MG63 (cell line): ENCODE data around the gene ACTL7B. TPM values are rescaled to one million over a fixed set of nuclear protein-coding genes. Genes with fewer than 3 reads are reported as not detected.
"Not testable (repeated sequence)": the region's sequence is repeated elsewhere in the genome, so short reads cannot be mapped to it uniquely, and the experiment has no call there.

Source experiments
- DNase-seq: peaks from one replicate; pipeline ENCODE4 v3.0.0-alpha.2; 2020
- H3K27me3 ChIP-seq: fragments of 250-450 bp; sonication (Bioruptor Pico); 2 replicates; pipeline ENCODE4 v1.5.1; 2020; ENCODE audit warnings: mild to moderate bottlenecking, moderate library complexity
- H3K36me3 ChIP-seq: fragments of 250-450 bp; sonication (Bioruptor Pico); 2 replicates; pipeline ENCODE4 v1.5.1; 2020; ENCODE audit warnings: mild to moderate bottlenecking, moderate library complexity
- H3K4me3 ChIP-seq: fragments of 250-450 bp; sonication (Bioruptor Pico); 2 replicates; pipeline ENCODE4 v1.5.1; 2020; ENCODE audit warnings: mild to moderate bottlenecking, moderate library complexity
- H3K9me3 ChIP-seq: fragments of 250-450 bp; sonication (Bioruptor Pico); 2 replicates; pipeline ENCODE4 v1.5.1; 2020; ENCODE audit warnings: mild to moderate bottlenecking, moderate library complexity
- total RNA-seq: library from RNA; depleted of rRNA; stranded (reverse); fragments of >200 nt; shearing (Covaris generic); gene quantifications from 2 replicates; pipeline ENCODE4 v1.2.3, GENCODE V29; 2014; ENCODE audit warnings: low replicate concordance

ACTL7B gene
- total RNA-seq, 1 experiment from 2014 or later, result not detected

DNA sequence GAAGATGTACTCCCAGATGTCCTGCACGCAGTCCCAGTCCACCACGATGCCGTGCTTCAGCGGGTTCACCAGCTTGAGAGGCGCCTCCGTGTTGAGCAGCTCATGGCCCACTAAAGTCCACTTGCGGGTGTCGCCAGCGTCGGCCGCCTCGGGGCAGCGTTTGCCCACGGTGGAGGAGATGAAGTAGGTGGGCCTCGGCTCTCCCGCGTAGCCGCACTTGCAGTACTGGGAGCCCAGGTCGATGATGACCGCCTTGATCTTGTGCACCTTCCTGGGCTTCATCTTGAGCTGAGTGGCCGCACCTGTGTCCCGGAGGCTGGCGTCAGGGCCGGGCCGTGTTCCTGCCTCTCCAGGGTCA, 278 bp downstream of the ACTL7B start:
- Histone ChIP-seq H3K4me3 (no peak overlapping the region), H3K9me3 (no peaks in the 10 kb centered on the region), H3K27me3 (no peaks in the 10 kb centered on the region), H3K36me3 (no peaks in the 10 kb centered on the region)
- no peak for DNase-seq

DNA sequence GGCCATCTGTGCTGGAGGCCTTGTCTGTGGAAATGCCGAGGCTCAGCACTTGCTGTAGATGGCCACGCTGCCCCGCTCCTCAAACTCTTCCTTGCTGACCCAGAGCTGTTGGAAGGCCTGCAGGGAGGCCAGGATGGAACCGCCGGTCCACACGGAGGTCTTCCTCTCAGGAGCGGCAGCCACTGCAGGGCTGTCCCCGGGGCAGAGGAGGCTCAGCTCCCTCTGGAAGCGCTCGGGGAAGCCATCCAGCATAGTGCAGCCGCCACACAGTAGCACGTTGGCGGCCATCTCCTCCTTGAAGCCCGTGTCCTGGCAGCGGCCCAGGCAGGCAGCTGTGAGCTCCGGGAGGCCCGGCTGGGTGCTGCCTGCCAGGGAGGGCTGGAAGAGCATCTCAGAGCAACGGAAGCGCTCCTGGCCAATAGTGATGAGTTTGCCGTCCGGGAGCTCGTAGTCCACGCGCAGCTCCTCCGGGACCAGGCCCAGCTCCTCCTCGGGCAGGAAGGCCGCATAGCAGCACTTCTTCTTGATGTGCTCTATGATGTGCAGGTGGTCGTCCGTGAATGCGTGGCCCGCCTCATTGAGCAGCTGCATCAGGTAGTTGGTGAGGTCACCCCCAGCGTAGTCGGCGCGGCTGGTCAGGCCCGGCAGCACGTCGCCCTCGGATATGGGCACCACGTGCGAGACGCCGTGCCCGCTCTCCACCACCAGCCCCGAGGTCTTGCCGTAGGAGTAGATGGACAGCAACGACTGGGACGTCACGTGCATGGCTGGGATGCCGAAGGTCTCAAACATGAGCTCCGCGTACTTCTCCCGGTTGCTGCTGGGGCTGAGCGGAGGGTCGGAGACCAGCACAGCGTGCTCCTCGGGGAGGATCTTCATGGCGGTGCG, 901 bp downstream of the ACTL7B start:
- no peaks in the 10 kb centered on the region for H3K36me3 ChIP-seq
- H3K27me3 ChIP-seq, result no peaks in the 10 kb centered on the region
- no peak overlapping the region for H3K4me3 ChIP-seq
- no peaks in the 10 kb centered on the region for H3K9me3 ChIP-seq
- no peak for DNase-seq

DNA sequence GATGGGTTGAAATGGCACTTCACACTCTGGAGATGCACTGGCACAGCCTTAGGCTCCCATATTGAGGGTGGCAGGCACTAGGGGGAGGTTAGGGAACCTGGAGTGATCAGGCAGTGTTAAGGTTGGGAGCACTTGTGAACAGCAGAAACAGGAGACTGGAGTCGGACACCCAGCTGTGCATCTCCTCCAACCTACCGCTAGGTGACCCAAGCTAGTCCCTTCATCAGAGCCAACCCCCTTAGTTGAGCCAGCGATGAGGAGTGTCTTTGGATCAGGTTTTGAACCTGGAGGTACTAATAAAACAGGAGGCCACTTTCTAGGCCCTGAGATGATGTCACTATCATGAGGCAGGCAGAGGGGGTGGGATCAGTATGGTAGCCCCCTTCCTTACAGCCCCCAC, 1.7 kb downstream of the ACTL7B start:
- no peak overlapping the region for H3K4me3 ChIP-seq
- no peaks in the 10 kb centered on the region for H3K36me3 ChIP-seq
- no peak for DNase-seq
- H3K27me3 ChIP-seq, result no peaks in the 10 kb centered on the region
- no peaks in the 10 kb centered on the region for H3K9me3 ChIP-seq

DNA sequence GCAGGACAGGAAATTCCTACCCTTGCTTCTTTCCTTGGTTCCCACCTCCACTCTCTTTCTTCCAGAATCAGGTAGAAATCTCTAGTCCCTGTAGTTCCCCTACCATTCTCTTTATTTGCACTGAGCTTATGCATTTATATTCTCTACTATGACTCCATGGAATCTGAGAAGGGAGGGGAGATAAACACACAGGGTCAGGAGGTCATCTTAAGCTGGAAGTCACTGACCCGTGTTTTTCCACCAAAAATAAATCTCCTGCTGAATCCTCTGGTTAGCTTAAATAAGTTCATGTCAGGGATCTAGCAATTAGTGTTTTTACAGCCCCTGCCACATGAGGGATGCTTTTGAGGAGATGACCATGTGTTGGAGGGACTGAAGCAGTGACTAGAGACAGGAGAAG, 3.7 kb downstream of the ACTL7B start:
- no peak for DNase-seq

DNA sequence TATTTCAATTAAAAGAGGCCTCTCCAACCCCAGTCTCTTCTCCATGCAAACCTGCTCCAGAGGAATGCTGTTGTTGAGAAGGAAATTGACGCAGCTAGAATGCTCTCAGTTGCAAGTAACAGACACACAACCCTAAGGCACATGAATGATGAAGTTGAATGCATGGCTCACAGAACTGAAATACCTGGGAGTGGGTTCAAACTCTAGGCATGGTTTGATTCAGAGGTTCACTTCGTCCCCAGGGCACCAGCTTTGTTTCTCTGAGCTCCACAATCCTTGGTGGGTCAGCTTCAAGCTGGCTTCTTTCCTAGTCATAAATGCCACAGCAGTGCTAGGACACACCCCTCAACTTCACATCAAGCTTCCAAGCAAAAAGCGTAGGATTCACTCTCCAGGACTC, 4.6 kb downstream of the ACTL7B start:
- no peaks in the 10 kb centered on the region for H3K27me3 ChIP-seq
- no peak for DNase-seq
- no peak overlapping the region for H3K4me3 ChIP-seq
- H3K36me3 ChIP-seq, result no peaks in the 10 kb centered on the region
- no peaks in the 10 kb centered on the region for H3K9me3 ChIP-seq

More for the DNA sequence above, 3.7 kb downstream of the ACTL7B start:
- H3K27me3 ChIP-seq, result no peaks in the 10 kb centered on the region
- H3K9me3 ChIP-seq, result no peaks in the 10 kb centered on the region
- H3K36me3 ChIP-seq, result no peaks in the 10 kb centered on the region
- H3K4me3 ChIP-seq, result no peak overlapping the region

DNA sequence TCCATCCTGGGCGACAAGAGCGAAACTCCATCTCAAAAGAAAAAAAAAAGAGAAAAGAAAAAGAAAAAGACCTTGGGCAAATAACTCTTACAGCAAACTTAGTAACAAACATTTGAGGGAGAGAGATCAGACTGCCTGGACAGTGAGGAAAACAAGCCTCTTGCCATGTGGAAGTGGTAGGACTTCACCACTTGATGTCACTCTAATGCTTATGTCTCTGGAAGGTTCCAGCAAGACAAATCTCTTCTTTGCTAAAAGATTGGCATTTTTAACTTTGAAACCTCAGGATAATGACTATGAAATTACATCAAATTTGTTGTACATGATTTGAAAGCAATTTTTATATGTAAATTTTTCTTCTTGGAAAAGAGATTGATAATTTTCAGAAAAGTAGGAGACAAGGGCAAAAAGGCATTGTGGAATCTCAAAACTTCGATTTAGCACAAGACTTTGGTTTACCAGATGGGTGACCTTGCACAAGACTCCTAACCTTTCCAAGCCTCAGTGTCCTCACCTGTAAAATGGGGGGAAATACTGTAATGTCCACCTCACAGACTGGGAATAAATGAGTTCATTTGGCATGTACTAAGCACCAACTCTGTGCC, 5.4 kb downstream of the ACTL7B start:
- no peaks in the 10 kb centered on the region for H3K36me3 ChIP-seq

DNA sequence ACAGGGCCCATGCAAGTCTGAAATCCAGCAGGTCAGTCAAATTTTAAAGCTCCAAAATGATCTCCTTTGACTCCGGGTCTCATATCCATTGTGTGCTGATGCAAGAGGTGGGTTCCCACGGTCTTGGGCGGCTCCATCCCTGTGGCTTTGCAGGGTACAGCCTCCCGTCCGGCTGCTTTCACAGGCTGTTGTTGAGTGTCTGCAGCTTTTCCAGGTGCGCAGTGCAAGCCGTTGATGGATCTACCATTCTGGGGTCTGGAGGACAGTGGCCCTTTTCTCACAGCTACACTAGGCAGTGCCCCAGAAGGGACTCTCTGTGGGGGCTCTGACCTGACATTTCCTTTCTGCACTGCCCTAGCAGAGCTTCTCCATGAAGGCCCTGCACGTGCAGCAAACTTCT, 7.5 kb downstream of the ACTL7B start:
- H3K9me3 ChIP-seq, H3K4me3 ChIP-seq, H3K27me3 ChIP-seq, H3K36me3 ChIP-seq, DNase-seq: not testable (repeated sequence)

More for the DNA sequence above, 5.4 kb downstream of the ACTL7B start:
- DNase-seq, result no peak
- Histone ChIP-seq H3K27me3 (no peaks in the 10 kb centered on the region), H3K9me3 (no peaks in the 10 kb centered on the region), H3K4me3 (no peak overlapping the region)

DNA sequence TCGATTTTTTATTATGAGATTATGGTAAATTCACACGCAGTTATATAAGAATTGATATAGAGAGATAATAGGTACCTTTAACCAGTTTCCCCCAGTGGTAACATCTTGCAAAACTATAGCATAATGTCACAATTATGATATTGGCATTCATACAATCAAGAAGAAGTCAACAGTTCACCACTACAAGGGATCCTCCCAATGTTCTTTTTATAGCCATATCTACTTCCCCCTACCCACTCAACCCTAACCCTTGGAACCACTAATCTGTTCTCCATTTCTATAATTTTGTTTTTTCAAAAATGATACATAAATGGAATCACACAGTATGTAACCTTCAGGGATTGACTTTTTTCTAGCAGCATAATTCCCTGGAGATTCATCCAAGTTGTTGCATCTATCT, 9.8 kb downstream of the ACTL7B start:
- Histone ChIP-seq H3K9me3 (no peaks in the 10 kb centered on the region), H3K4me3 (no peak overlapping the region), H3K36me3 (no peaks in the 10 kb centered on the region), H3K27me3 (no peaks in the 10 kb centered on the region)
- no peak for DNase-seq

DNA sequence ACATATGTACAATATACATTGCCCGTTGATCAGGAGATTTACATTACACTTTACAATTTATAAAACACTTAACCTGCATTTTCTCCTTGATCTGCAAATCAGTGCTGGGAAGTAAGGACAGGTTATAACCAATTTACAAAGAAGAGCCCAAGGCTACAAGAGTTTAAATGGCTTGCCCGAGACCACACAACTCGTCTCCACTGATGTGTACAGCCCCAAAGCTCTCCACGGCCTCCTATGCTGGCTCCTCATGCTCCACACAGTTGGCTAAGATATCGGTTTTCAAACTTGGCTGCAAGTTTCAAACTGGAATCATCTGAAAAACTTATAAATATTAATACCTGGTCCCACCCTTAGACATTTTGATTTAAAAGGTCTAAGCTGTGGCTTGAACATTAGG, 10.3 kb downstream of the ACTL7B start:
- Histone ChIP-seq H3K27me3 (no peaks in the 10 kb centered on the region), H3K36me3 (no peaks in the 10 kb centered on the region), H3K4me3 (no peak overlapping the region), H3K9me3 (no peaks in the 10 kb centered on the region)
- no peak for DNase-seq

DNA sequence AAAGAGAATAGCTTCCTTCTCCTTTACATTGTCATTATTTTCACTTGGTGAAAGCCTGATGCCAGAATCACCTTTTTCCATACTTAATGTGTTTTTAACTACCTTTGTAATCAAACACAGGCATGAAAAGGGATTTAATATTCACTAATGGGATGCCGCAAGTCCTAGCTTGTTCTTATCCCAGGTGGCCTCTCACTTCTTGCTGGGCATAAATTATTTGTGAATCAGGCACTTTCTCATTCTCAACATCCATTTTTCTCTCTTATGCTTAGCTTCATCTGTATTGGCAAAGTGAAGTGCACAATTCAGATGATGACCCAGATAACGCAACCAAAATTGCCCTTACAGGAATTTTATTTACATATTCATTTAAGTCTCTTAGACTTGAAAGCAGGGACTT, 10.9 kb downstream of the ACTL7B start:
- DNase-seq, result no peak
- Histone ChIP-seq H3K27me3 (no peaks in the 10 kb centered on the region), H3K9me3 (no peaks in the 10 kb centered on the region), H3K36me3 (no peaks in the 10 kb centered on the region), H3K4me3 (no peak overlapping the region)

DNA sequence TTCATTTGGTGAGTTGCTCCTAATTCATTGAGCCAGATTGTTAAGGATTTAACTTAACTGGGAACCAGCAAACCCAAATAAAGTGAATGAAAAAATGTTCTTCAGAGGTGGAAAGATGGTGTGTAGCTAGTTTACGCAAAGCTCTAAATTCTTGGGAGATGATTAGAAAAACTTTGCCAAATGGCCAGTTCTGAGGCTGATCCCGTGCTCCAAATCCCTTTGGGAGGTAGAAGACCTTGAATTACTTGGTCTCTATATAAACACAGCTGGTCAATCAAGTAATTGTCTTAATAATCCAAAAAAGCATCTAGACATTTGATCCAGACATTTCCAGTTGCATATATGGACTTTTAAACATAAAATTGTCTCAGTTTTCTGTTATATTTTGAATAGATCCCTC, 11.4 kb downstream of the ACTL7B start:
- Histone ChIP-seq H3K27me3 (no peaks in the 10 kb centered on the region), H3K4me3 (no peak overlapping the region), H3K36me3 (no peaks in the 10 kb centered on the region), H3K9me3 (no peaks in the 10 kb centered on the region)
- no peak for DNase-seq

DNA sequence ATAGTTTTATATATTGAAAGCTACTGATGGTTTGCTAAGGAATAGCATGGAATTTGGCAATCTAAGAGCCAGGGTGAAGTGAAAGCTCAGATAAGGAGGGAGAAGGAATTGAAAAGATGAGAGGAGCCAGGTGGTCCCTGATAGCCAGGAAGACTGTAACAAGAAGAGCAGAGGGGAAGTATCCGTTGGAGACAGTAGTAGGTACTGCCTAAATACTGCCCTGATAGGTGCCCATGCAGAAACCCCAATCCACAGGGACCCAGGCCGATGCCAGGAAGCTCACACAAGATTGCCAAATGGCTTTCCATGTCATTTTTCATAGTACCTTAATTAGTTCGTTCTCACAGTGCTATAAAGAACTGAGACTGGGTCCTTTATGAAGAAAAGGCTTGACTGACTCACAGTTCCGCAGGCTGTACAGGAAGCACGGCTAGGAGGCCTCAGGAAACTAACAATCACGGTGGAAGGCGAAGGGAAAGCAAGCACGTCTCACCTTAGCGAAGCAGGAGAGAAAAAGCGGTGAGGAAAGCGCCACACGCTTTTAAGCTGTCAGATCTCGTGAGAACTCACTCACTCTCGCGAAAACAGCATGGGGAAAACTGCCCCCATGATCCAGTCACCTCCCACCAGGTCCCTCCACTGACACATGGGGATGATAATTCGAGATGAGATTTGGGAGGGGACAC, 13.0 kb downstream of the ACTL7B start:
- H3K9me3 ChIP-seq, result no peaks in the 10 kb centered on the region
- no peak for DNase-seq
- H3K36me3 ChIP-seq, result no peaks in the 10 kb centered on the region
- H3K4me3 ChIP-seq, result no peak overlapping the region
- no peaks in the 10 kb centered on the region for H3K27me3 ChIP-seq

DNA sequence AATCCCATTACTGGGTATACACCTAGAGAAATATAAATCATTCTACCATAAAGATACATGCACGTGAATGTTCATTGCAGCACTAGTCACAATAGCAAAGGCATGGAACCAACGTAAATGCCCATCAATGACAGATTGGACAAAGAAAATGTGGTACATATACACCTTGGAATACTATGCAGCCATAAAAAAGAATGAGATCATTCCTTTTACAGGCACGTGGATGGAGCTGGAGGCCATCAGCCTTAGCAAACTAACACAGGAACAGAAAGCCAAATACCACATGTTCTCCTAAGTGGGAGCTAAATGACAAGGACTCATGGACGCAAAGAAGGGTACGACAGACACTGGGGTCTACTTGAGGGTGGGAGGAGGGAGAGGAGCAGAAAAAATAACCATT, 16.2 kb downstream of the ACTL7B start:
- H3K36me3 ChIP-seq, H3K9me3 ChIP-seq, DNase-seq, H3K27me3 ChIP-seq, H3K4me3 ChIP-seq: not testable (repeated sequence)

DNA sequence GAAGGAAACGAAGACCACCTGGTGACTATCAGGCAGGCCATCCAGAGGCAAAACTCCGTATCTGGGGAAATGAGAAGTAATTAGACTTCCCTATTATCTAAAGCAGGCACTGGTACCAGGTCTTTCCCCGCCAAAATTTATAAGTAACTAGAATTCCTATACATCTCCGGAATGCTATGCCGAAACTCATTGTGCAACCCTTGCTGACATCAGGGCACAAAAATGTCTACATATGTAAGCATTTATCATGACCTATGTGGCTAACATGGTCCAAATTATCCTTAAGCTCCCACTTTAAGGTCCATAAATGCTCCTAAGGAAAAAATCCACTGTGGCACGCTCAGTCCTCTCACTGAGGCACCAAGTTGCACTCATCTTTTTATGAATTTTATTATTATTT, 17.8 kb downstream of the ACTL7B start:
- no peak overlapping the region for H3K4me3 ChIP-seq
- H3K9me3 ChIP-seq, result no peaks in the 10 kb centered on the region
- DNase-seq, result peak; percentile 13
- no peaks in the 10 kb centered on the region for H3K36me3 ChIP-seq
- no peaks in the 10 kb centered on the region for H3K27me3 ChIP-seq

DNA sequence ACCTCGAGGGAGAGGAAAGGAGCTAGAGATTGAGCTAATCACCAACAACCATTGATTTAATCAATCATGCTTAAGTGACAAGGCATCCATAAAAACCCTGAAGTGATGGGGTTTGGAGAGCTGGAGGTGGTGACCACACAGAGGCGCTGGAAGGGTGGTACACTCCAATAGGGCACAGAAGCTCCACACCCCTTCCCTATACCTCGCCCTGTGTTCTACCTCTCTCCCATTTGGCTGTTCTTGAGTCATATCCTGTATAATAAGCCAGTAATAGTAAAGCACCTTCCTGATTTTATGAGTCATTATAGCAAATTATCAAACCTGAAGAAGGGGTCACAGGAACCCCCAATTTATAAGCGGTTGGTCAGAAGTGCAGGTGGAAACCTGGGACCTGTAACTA, 18.3 kb downstream of the ACTL7B start:
- Histone ChIP-seq H3K4me3 (no peak overlapping the region), H3K36me3 (no peaks in the 10 kb centered on the region), H3K27me3 (no peaks in the 10 kb centered on the region), H3K9me3 (no peaks in the 10 kb centered on the region)
- no peak for DNase-seq

DNA sequence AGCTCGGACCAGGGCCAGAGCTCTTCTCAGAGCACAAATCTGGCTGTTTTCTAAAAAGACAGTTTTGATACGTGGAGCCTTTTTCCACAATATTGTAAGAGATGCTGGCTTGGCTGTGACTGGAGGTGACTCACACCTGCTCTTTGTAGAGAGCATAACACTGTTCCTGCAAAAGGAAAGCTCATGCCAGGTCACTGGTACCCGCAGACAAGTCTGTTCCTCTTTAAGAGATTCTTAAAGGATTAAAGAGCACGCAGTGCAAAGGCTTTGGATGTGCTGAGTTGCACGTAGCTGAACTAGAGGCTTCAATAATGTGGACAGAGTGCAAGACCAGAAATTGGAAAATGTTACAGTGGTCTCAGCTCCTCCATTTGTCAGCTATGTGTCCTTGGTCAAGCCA, 19.0 kb downstream of the ACTL7B start:
- DNase-seq, result peak; percentile 67
- Histone ChIP-seq H3K9me3 (no peaks in the 10 kb centered on the region), H3K36me3 (no peaks in the 10 kb centered on the region)

DNA sequence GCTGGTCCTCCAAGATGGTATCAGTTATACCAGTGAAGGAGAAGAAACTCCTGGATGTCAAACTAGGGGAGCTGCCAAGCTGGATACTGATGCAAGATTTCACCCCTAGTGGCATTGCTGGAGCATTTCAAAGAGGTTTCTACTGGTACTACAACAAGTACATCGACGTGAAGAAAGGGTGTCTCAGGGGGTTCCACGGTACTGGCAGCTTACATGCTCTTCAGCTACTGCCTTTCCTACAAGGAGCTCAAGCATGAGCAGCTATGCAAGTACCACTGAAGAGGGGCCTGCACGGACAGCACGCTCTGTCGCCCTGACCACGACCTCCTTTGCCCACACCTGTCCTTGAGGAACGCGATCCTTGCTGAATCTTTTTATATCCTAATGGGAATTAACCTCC, 19.5 kb downstream of the ACTL7B start:
- Histone ChIP-seq H3K9me3 (no peaks in the 10 kb centered on the region), H3K36me3 (no peaks in the 10 kb centered on the region), H3K27me3 (no peaks in the 10 kb centered on the region), H3K4me3 (no peak overlapping the region)
- DNase-seq, result no peak

More for the DNA sequence above, 19.0 kb downstream of the ACTL7B start:
- H3K27me3 ChIP-seq, result no peaks in the 10 kb centered on the region
- no peak overlapping the region for H3K4me3 ChIP-seq

DNA sequence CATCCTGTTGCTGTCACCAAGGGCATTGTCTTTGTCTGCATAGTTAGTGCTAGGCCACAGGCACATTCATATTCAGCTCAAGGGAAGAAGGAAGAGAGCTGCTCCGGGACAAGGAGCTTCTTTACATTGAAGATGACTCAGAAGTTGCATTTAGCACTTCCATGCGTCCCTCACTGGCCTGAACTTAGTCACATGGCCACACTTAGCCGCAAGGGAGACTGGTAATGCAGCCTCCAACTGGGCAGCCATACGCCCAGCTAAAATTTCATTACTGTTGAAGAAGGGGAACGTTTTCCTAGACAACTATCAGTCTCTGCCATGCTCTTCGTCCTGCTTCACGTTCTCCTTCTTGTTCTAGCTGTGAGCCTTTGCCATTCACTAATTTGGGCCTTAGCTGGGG, 20.0 kb downstream of the ACTL7B start:
- DNase-seq, result no peak
- Histone ChIP-seq H3K27me3 (no peaks in the 10 kb centered on the region), H3K9me3 (no peaks in the 10 kb centered on the region), H3K36me3 (no peaks in the 10 kb centered on the region), H3K4me3 (no peak overlapping the region)
